Hepatocyte (in vitro differentiated cells): ENCODE results near the gene PIK3AP1.

Experiments used
- CTCF ChIP-seq: fragments of 200-600 bp; sonication (generic); IDR thresholded peaks from 2 replicates; pipeline ENCODE4 v1.5.1; 2016; ENCODE audit warnings: antibody characterized with exemption, mild to moderate bottlenecking; ENCODE audit not compliant: poor library complexity
- EZH2 ChIP-seq: fragments of 200-600 bp; sonication (generic); IDR thresholded peaks from 2 replicates; pipeline ENCODE4 v1.6.1; 2016; ENCODE audit warnings: antibody characterized with exemption, mild to moderate bottlenecking, borderline replicate concordance
- EZH2phosphoT487 ChIP-seq: fragments of 200-600 bp; sonication (generic); IDR thresholded peaks from one replicate; pipeline ENCODE4 v1.6.1; 2018; ENCODE audit warnings: antibody characterized with exemption, mild to moderate bottlenecking, low read depth, moderate library complexity; ENCODE audit not compliant: unreplicated experiment, severe bottlenecking

- TF ChIP-seq CTCF (no peak), EZH2 (no peak), EZH2phosphoT487 (no peak)
Measured at GRCh38 chr10:96690755-96691730, 29.3 kb downstream of the PIK3AP1 start.
